IMR-90 (cell line): ENCODE measurements around the gene DIP2A. TPM values are rescaled to one million over a fixed set of nuclear protein-coding genes. Genes with fewer than 3 reads are reported as not detected.

Source experiments
- ATAC-seq: fragments of 200-7000 bp; cut with Tn5 transposase; 2 replicates; pipeline ENCODE4 v1.9.1; 2020; ENCODE audit warnings: low read depth, mild to moderate bottlenecking, moderate library complexity
- BruUV-seq: library from RNA; stranded (reverse); fragments of 400-500 nt; replicated peaks from 2 replicates; lab custom pipeline; 2021; lab: Mats Ljungman, UMichigan
- CTCF ChIA-PET: fragments of 300-600 bp; formaldehyde crosslinking; extraction: SDS; loops from one replicate; lab custom pipeline; 2021; ENCODE audit warnings: antibody characterized with exemption; lab: Yijun Ruan, JAX
- POLR2A ChIA-PET: fragments of 300-600 bp; sonication (Branson Sonifier 250); formaldehyde crosslinking; loops from one replicate; lab custom pipeline; 2022; ENCODE audit warnings: antibody characterized with exemption; ENCODE audit not compliant: unreplicated experiment; lab: Charles Lee
- DNase-seq: peaks from one replicate; pipeline ENCODE4 v3.0.0; 2013
- H2AFZ ChIP-seq: replicated peaks from 2 replicates; pipeline ENCODE3; 2013; ENCODE audit warnings: low read length, mild to moderate bottlenecking; ENCODE audit not compliant: poor library complexity
- H2AK5ac ChIP-seq: 2 replicates; pipeline ENCODE4 v1.6.1; 2013; ENCODE audit warnings: low read depth, low read length, inconsistent platforms
- H2AK9ac ChIP-seq: replicated peaks from 2 replicates; pipeline ENCODE3; 2013; ENCODE audit warnings: mild to moderate bottlenecking, low read depth, low read length, moderate library complexity; ENCODE audit not compliant: poor library complexity
- H2BK120ac ChIP-seq: 2 replicates; pipeline ENCODE4 v1.6.1; 2013; ENCODE audit warnings: low read depth, low read length, inconsistent platforms
- H2BK15ac ChIP-seq: 3 replicates; pipeline ENCODE4 v1.6.1; 2013; ENCODE audit warnings: low read depth, low read length, inconsistent platforms
- H2BK20ac ChIP-seq: 2 replicates; pipeline ENCODE4 v1.6.1; 2013; ENCODE audit warnings: low read depth, mild to moderate bottlenecking, inconsistent platforms, low read length, moderate library complexity
- H2BK5ac ChIP-seq: 2 replicates; pipeline ENCODE4 v1.6.1; 2013; ENCODE audit warnings: mild to moderate bottlenecking, low read depth, low read length, inconsistent platforms; ENCODE audit not compliant: poor library complexity, severe bottlenecking
- H3K14ac ChIP-seq: replicated peaks from 2 replicates; pipeline ENCODE4 v1.6.1; 2013; ENCODE audit warnings: low read depth, low read length, inconsistent platforms
- H3K18ac ChIP-seq: 2 replicates; pipeline ENCODE4 v1.6.1; 2013; ENCODE audit warnings: low read depth, low read length, control low read depth
- H3K23ac ChIP-seq: 2 replicates; pipeline ENCODE4 v1.6.1; 2013; ENCODE audit warnings: low read depth, low read length, inconsistent platforms
- H3K27ac ChIP-seq: 2 replicates; pipeline ENCODE4 v1.5.1; 2013; ENCODE audit warnings: mild to moderate bottlenecking, control low read depth, low read length; ENCODE audit not compliant: insufficient read depth
- H3K27me3 ChIP-seq: 2 replicates; pipeline ENCODE4 v1.6.1; 2013; ENCODE audit warnings: low read length; ENCODE audit not compliant: control insufficient read depth, insufficient read depth
- H3K36me3 ChIP-seq: 2 replicates; pipeline ENCODE4 v1.6.1; 2013; ENCODE audit warnings: low read length, mixed read lengths; ENCODE audit not compliant: control insufficient read depth, insufficient read depth
- H3K4ac ChIP-seq: 2 replicates; pipeline ENCODE4 v1.6.1; 2013; ENCODE audit warnings: low read depth, low read length, inconsistent platforms
- H3K4me1 ChIP-seq: 2 replicates; pipeline ENCODE4 v1.6.1; 2013; ENCODE audit warnings: low read length, mixed read lengths; ENCODE audit not compliant: control insufficient read depth, insufficient read depth
- H3K4me2 ChIP-seq: 2 replicates; pipeline ENCODE4 v1.6.1; 2013; ENCODE audit warnings: low read depth, mild to moderate bottlenecking, control low read depth, low read length, moderate library complexity
- H3K4me3 ChIP-seq: 2 replicates; pipeline ENCODE4 v1.5.1; 2013; ENCODE audit warnings: low read depth, mild to moderate bottlenecking, control low read depth, low read length, moderate library complexity; ENCODE audit not compliant: insufficient read depth
- H3K56ac ChIP-seq: 2 replicates; pipeline ENCODE4 v1.6.1; 2013; ENCODE audit warnings: low read length, inconsistent platforms; ENCODE audit not compliant: insufficient read depth; ENCODE audit errors: extremely low read depth
- H3K79me1 ChIP-seq, 2 experiments: 2 replicates each; pipeline ENCODE4 v1.6.1; 2013; ENCODE audit warnings: low read length in 2 of 2, inconsistent platforms in 1 of 2, low read depth in 1 of 2
- H3K9ac ChIP-seq: 2 replicates; pipeline ENCODE4 v1.6.1; 2013; ENCODE audit warnings: low read depth, low read length, control low read depth
- H3K9me1 ChIP-seq: 2 replicates; pipeline ENCODE4 v1.6.1; 2013; ENCODE audit warnings: low read length, inconsistent platforms; ENCODE audit not compliant: insufficient read depth
- H3K9me3 ChIP-seq: 2 replicates; pipeline ENCODE4 v1.6.1; 2013; ENCODE audit warnings: low read length; ENCODE audit not compliant: control insufficient read depth, insufficient read depth
- H4K20me1 ChIP-seq: 2 replicates; pipeline ENCODE4 v1.6.1; 2013; ENCODE audit warnings: low read length, inconsistent platforms; ENCODE audit not compliant: insufficient read depth
- H4K5ac ChIP-seq: 2 replicates; pipeline ENCODE4 v1.6.1; 2013; ENCODE audit warnings: mild to moderate bottlenecking, low read depth, low read length, control low read depth
- H4K8ac ChIP-seq, 2 experiments: 2 replicates each; pipeline ENCODE4 v1.6.1; 2013; ENCODE audit warnings: low read depth in 2 of 2, low read length in 2 of 2, control low read depth in 1 of 2, inconsistent platforms in 1 of 2
- H4K91ac ChIP-seq: 2 replicates; pipeline ENCODE4 v1.6.1; 2013; ENCODE audit warnings: low read depth, low read length, inconsistent platforms; ENCODE audit not compliant: insufficient read depth
- FOS ChIP-seq: fragments of 150-350 bp; IDR thresholded peaks from 2 replicates; pipeline ENCODE4 v1.6.1; 2016; ENCODE audit warnings: low read depth, low read length
- WGBS, 2 experiments: methylation state at CpG; one replicate each; pipeline versions ENCODE4 v1.1.5 to v1.1.7; 2013; ENCODE audit warnings: missing lambda C conversion rate in 2 of 2; ENCODE audit not compliant: insufficient read length in 1 of 2; ENCODE audit errors: extremely low coverage in 2 of 2; 5-methylcytosine and 5-hydroxymethylcytosine counted together
- dilution Hi-C: fragments of 300-500 bp; cut with HindIII; formaldehyde crosslinking; loops from one replicate; pipeline ENCODE4 v1.14.3; 2018; ENCODE audit warnings: low sequenced_read_pairs; ENCODE audit not compliant: unreplicated experiment
- in situ Hi-C: fragments of 300-500 bp; cut with MboI; formaldehyde crosslinking; loops from 3 replicates; pipeline ENCODE4 v1.14.3; 2019; ENCODE audit warnings: low sequenced_read_pairs, inconsistent platforms, mixed read lengths
- intact Hi-C: fragments of 100-400 bp; cut with micrococcal nuclease; formaldehyde crosslinking; loops from 2 replicates; pipeline ENCODE4 v1.10.0; 2022
- polyA plus RNA-seq, 3 experiments: library from polyadenylated mRNA; depleted of rRNA; stranded (reverse); fragments of >200 nt; gene quantifications; 2 replicates each; pipeline ENCODE4 v1.2.3, GENCODE V29; 2012; ENCODE audit warnings: low replicate concordance in 1 of 3
- total RNA-seq: library from RNA; depleted of rRNA; stranded (reverse); fragments of >200 nt; gene quantifications from 2 replicates; pipeline ENCODE4 v1.2.3, GENCODE V29; 2012

The DIP2A gene
- total and polyA plus RNA-seq, 2 of the 4 experiments (the other 2 are of a cell fraction): 17.9 to 24.3 TPM

- Histone ChIP-seq H4K8ac (no peak overlapping the region), H2AK5ac (no peak overlapping the region), H3K79me1 (no peaks in the 10 kb centered on the region), H3K14ac (no peak overlapping the region), H3K4me3 (no peak overlapping the region), H3K4me1 (peaks cover 1% of the 10 kb centered on the region; the same call in 1 of the 2 replicates), H3K9ac (no peak overlapping the region), H2BK20ac (no peak overlapping the region), H3K56ac (no peak overlapping the region), H4K91ac (no peak overlapping the region), H3K4me2 (no peak overlapping the region), H2AK9ac (no peak overlapping the region), H3K23ac (no peak overlapping the region), H3K27me3 (no peaks in the 10 kb centered on the region; the same call in 1 of the 2 replicates), H3K4ac (no peak overlapping the region), H3K9me1 (no peaks in the 10 kb centered on the region), H4K20me1 (no peaks in the 10 kb centered on the region; the same call in 1 of the 2 replicates), H3K9me3 (peaks cover 6% of the 10 kb centered on the region), H2BK120ac (no peak overlapping the region), H2AFZ (no peak overlapping the region), H2BK5ac (no peak overlapping the region), H3K27ac (no peak overlapping the region), H3K36me3 (no peaks in the 10 kb centered on the region), H4K5ac (no peak overlapping the region), H3K18ac (no peak overlapping the region), H2BK15ac (no peak overlapping the region)
- no TSS peak for BruUV-seq
- ChIA-PET POLR2A (no interaction called here), CTCF (no interaction called here)
- no CpG with 5 or more reads among the region's 1 CpG for WGBS, 2 experiments
- no peak for TF ChIP-seq FOS
- ATAC-seq (no peak), DNase-seq (no peak)
- intact Hi-C loops (no loop called here), in situ Hi-C loops (no loop called here), dilution Hi-C loops (no loop called here)
These were observed 158.0 kb downstream of the DIP2A start for GRCh38 chr21:46616656-46617055.
